Bronchial epithelial cell (primary cell): Measurements from ENCODE around the gene CHRFAM7A. TPM values are rescaled to one million over a fixed set of nuclear protein-coding genes. Genes with fewer than 3 reads are reported as not detected.
"Not testable (repeated sequence)": the region's sequence is repeated elsewhere in the genome, so short reads cannot be mapped to it uniquely, and the experiment has no call there.

ENCODE experiments used
- DNase-seq: peaks from one replicate; pipeline ENCODE4 v3.0.0-alpha.2; 2010; ENCODE audit warnings: low read depth
- FAIRE-seq: peaks from 2 replicates; lab custom pipeline; 2011; peaks lifted over from hg19 to GRCh38; lab: Jason Lieb, UNC
- H3K27me3 ChIP-seq: 2 replicates; pipeline ENCODE4 v1.5.1; 2011; ENCODE audit warnings: low read length; ENCODE audit not compliant: control insufficient read depth, insufficient read depth
- H3K36me3 ChIP-seq: 2 replicates; pipeline ENCODE4 v1.5.1; 2011; ENCODE audit warnings: low read length; ENCODE audit not compliant: control insufficient read depth, insufficient read depth
- H3K4me3 ChIP-seq: 2 replicates; pipeline ENCODE4 v1.5.1; 2011; ENCODE audit warnings: mild to moderate bottlenecking, low read depth, low read length, control low read depth
- total RNA-seq: library from RNA; depleted of rRNA; stranded (reverse); fragments of >200 nt; gene quantifications from 2 replicates; pipeline ENCODE4 v1.2.1, GENCODE V29; 2014

CHRFAM7A gene
- under 0.01 and 0.51 TPM in 2 replicates for total RNA-seq

DNA sequence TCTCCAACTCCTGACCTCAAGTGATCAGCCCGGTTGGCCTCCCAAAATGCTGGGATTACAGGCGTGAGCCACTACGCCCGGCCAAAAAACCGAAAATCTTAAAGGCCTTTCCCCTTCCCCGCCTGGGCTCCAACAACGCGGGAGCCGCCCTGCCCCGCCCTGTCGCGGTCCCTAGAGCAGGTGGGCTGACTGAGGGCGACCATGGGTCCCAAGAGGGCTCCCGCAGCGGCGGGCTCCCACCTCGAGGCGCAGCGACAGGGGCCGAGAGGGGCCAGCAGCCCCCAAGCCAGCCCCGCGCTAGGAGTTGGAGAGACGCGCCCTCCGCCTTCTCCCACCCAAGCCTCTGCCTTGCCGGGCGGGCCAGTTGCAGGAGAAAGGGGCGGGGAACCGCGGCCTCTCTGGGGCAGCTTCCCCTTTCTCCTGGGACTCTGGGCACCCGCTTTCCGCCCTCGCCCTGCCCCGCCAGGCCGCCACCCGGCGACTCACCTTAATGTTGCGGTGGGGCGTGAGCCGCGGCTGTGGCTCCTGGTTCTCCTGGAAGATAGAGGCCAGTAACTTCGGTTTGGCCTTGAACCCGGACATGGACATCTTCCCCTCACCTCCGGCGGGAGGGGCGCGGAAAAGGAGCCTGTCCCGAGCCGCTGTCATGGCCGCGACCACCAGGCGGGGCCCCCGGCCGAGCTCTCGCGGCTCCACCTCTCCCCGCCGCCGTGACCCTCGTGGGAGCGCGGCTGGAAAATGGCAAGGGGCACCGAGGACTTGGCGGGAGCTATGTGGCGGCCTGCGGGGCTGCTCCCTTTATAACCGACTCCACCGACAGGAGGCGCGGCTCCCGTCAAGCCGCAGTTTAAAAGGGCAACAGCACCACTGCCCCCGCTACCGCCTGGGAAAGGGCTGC lies at the start of gene CHRFAM7A:
TSS of gene CHRFAM7A (minus strand) at position 775 of the 898 bp plus-strand sequence. CDS start 10,189 bp downstream, outside the sequence.
- FAIRE-seq, H3K27me3 ChIP-seq, H3K36me3 ChIP-seq, H3K4me3 ChIP-seq, DNase-seq: not testable (repeated sequence)

DNA sequence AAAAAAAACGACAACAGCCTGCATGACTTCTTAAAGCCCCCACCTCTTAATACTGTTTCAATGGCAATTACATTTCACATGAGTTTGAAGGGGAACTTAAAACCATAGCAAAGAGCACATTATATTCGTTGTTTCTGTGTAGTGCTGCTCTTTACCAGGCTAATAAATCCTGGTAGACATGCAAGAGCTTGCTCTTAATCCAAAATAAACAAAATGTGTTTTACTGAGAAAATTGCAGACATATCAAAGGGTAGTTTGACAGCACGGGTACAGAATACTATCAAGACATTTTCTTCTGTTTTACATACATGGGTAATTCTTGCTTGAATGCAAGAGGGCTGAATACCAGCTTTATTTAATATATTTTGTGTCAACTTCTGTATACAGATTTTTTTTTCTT lies 45.0 kb upstream of the CHRFAM7A start:
- H3K36me3 ChIP-seq, H3K4me3 ChIP-seq, DNase-seq, FAIRE-seq, H3K27me3 ChIP-seq: not testable (repeated sequence)

DNA sequence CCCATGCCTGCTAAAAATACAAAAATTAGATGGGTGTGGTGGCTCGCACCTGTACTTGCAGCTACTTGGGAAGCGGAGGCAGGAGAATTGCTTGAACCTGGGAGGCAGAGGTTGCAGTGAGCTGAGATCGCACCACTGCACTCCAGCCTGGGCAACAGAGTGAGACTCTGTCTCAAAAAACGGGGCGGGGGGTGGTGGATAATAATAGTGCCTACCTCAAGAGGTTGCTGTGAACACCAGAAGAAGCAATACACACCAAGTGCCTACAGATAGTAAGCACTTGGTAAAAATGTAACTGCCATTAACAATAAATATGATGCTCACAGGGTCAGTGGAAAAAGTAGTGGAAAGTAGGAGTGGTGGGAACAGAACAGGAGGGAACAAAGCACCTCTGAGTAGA lies 42.5 kb upstream of the CHRFAM7A start:
- not testable (repeated sequence) for DNase-seq, H3K27me3 ChIP-seq, H3K4me3 ChIP-seq, FAIRE-seq, H3K36me3 ChIP-seq

DNA sequence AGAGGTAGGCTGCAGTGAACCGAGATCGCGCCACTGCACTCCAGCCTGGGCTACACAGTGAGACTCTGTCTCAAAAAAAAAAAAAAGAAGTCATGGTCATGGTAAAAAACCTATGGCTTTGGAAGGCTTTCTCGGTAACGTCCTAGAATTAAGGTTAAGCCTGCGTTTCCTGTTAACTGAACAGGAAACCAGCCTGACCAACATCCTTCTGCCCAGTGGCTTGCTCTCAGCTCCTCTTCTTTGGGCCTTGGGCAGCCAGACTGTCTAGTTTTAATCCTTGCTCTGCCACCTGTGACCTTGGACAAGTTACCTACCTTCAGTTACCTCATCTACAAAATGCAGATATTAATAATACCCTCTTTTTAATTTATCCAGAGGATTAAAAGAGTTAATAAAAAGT lies 27.4 kb upstream of the CHRFAM7A start:
- not testable (repeated sequence) for H3K36me3 ChIP-seq, H3K4me3 ChIP-seq, FAIRE-seq, DNase-seq, H3K27me3 ChIP-seq

DNA sequence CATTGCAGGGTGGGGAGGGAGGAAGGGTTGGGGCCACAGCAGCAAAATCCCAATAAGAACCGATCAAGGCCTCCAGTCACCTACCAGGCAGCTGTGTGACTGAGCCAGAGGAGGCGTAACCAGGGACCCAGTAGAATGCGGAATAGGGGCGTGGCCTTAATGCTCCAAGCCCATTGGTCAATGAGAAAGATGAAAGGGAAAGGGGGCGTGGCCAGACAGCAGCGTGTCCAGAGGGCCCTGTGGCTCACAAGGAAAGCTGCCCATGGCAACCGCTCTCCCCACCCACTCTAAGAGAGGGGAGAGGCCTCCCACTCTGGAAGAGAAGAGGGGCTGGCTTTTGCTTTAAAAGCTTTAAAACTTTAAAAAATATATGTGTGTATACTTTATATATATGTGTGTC lies 20.8 kb upstream of the CHRFAM7A start, which contains the start of gene GOLGA8R:
TSS of gene GOLGA8R (minus strand) at position 101 of the 400 bp plus-strand sequence. CDS start at position 3, 98 bp downstream.
- H3K4me3 ChIP-seq, H3K27me3 ChIP-seq, FAIRE-seq, H3K36me3 ChIP-seq, DNase-seq: not testable (repeated sequence)

DNA sequence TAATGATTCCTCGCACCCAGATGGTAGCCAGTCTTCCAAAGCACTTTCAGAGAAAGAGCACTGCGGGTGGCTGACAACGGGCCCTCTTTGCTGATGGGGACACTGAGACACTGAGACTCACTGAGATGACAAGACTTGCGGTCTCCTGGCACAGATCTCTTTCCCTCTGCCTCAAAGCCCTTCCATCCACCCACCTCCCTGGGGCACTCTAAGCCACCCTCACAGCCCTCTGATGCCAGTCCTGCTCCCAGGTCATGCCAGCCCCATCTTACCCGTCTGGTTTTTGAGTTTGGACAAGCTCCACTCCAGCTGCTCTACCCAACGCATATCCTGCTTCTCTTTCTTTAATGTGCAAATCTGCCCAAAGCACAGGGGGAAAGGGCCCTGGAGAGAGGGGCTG lies 14.3 kb upstream of the CHRFAM7A start:
- H3K36me3 ChIP-seq, FAIRE-seq, H3K4me3 ChIP-seq, H3K27me3 ChIP-seq, DNase-seq: not testable (repeated sequence)

DNA sequence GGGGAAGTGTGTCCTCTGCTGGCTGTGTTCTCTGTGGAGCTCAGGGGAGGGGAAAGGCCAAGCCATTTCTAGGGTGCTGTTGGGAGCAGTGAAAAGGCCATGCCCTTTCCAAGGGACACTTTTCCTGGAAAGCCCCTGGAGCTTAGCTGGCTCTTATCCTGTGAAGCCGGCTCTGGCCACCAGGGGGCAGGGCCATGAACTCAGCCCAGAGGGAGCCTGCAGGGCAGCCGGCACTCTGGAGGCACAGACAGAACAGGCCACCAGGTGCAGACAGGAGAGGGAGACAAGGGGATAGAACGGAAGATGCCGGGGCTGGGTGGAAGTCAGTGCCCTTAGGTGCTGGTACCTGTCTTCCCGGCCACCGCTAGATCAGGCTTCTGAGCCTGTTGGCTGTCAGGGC lies 5.6 kb upstream of the CHRFAM7A start:
- H3K27me3 ChIP-seq, DNase-seq, H3K4me3 ChIP-seq, H3K36me3 ChIP-seq, FAIRE-seq: not testable (repeated sequence)

DNA sequence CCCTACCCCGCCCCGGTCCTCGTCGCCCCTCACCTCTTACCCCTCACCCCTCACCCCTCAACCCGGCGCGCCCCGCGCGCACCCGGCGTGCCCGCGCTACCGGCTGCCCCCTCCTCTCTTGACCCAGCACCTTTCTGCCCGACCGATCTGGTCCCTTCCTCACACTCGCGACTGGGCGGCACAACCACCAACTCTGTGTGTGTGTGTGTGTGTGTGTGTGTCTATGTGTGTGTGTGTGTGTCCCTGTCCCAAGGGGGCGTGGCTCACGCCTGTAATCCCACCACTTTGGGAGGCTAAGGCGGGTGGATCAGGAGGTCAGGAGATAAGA lies 288 bp upstream of the CHRFAM7A start:
- FAIRE-seq, H3K4me3 ChIP-seq, H3K27me3 ChIP-seq, H3K36me3 ChIP-seq, DNase-seq: not testable (repeated sequence)

DNA sequence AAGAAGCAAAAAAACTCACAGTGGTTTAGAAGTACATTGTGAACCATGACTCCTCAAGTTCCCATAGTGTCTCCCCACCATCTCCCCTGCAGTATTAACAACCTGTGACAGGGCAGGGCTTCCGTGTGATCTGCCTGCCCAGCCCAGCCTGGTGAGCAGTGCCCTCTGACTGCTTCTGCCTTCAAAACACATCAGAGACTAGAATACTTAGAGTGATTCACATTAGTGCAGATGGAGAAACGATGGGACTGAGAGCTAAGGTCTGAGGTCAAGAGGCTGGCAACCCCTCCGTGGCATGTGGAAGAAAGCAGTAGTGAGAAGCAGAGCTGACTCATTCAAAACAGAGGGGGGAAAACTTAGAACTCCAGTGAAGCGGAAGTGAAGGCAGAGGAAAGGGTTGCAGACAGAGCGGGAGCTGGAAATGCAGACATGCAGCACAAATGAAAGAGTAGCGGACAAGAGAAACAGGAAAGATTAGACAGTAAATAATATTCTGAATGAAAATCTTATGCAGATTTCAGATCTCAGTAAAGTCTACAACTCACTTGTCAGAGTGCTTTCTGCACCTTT lies 6.9 kb downstream of the CHRFAM7A start:
- H3K27me3 ChIP-seq, DNase-seq, H3K4me3 ChIP-seq, H3K36me3 ChIP-seq, FAIRE-seq: not testable (repeated sequence)

DNA sequence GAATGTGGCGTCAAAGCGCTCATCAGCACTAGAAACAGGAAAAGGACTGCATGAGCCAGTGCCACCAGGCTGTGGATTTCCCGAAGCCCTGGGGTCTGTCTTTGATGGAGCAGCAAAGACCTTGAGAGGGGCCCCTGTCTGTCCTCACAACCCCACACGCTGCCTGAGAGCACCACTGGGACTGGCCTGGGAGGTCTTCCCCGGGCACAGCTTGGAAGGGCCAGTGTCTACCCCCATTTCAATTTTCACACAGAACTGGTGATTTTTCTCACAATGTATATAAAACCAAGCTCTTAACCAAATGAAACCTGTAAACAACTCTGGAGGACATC lies 16.3 kb downstream of the CHRFAM7A start:
- not testable (repeated sequence) for FAIRE-seq, H3K4me3 ChIP-seq, H3K36me3 ChIP-seq, H3K27me3 ChIP-seq, DNase-seq

DNA sequence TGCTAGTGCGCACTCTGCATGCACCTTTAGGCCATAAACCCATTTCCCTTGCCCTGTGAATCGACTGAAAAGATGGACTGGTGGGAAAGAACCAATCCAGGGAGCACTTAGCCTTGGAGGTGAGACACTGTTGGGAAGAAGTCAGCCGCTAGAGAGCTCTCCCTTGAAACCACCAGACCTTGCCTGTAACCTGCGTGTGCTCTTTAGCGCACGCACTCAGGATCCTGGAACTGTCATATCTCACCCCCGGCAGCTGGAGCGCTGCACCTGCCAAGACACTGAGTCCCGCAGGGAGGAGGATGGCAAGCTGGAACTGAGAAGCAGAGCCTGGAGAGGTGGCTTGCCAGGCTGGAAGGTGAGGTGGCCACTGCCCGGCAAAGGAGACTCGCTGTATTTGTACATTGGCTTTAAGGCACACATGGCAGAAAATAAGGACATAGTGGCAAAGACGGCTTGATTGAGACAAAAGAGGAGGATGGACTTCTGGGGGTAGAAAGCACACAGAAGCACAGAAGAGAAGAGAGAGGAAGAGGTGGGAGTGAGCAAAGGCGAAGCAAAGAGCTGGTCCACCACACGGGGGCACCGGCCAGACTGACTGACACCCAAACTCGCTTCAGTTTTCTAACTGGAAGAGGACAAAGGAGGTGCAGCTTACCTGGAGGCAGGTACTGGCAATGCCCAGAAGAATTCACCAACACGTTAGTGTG lies 16.8 kb downstream of the CHRFAM7A start:
- not testable (repeated sequence) for H3K36me3 ChIP-seq, FAIRE-seq

DNA sequence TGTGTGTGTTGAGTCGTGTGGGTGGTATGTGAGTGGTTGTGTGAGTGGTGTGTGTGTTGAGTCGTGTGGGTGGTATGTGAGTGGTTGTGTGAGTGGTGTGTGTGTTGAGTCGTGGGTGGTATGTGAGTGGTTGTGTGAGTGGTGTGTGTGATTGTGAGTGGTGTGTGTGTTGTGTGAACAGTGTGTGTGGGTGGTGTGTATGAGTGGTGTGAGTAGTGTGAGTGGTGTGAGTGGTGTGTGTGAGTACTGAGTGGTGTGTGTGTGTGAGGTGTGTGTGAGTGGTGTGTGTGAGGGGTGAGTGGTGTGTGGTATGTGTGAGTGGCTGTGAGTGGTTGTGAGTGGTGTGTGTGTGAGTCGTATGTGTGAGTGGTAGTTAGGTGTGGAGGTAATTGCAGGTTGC lies 17.5 kb downstream of the CHRFAM7A start:
- FAIRE-seq, DNase-seq: not testable (repeated sequence)

More for the DNA sequence above, 16.8 kb downstream of the CHRFAM7A start:
- not testable (repeated sequence) for H3K27me3 ChIP-seq, DNase-seq, H3K4me3 ChIP-seq

DNA sequence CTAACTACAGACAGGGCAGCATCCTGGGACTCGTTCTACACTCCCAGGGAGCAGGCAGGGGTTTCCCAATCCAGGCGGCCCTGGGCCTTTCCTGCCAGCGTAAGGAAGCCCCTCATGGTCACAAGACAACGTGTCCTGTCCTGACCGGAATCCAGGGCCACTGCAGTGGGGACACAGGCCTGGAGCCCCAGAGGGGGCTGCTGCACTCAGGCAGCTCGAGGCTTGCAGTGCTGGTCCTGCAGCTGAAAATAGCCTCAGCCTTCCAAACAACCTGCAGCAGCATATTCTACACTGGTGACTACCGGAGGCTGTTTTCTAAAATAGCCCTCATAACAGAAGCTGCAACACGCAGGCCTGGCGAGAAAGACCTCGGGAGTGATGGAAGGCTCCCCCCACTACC lies 18.5 kb downstream of the CHRFAM7A start:
- H3K27me3 ChIP-seq, DNase-seq, FAIRE-seq, H3K36me3 ChIP-seq, H3K4me3 ChIP-seq: not testable (repeated sequence)

More for the DNA sequence above, 17.5 kb downstream of the CHRFAM7A start:
- not testable (repeated sequence) for H3K36me3 ChIP-seq, H3K27me3 ChIP-seq, H3K4me3 ChIP-seq

DNA sequence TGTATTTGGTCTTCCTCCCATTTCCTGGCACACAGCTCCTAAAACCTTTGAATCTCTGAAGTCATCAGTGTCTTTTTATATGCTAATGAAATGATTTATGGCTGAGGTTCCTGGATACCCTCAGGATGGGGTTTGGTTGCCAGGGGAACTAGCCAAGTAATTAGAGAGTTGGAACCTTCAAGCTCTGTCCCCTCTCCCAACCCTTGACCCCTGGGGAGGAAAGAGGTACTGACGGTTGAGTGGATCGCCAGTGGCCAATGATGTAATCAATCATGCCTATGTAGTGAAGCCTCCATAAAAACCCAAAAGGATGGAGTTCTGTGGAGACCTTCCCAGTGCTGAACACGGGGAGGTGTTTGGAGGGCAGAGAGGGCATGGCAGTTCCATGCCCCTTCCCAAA lies 25.1 kb downstream of the CHRFAM7A start:
- DNase-seq, FAIRE-seq, H3K36me3 ChIP-seq, H3K27me3 ChIP-seq, H3K4me3 ChIP-seq: not testable (repeated sequence)
